ELR (cell line): ENCODE data around the gene NFKBIE.

Experiments used
- DNase-seq: peaks from one replicate; pipeline ENCODE4 v3.0.0-alpha.2; 2015; ENCODE audit warnings: low read depth

NFKBIE gene

DNA sequence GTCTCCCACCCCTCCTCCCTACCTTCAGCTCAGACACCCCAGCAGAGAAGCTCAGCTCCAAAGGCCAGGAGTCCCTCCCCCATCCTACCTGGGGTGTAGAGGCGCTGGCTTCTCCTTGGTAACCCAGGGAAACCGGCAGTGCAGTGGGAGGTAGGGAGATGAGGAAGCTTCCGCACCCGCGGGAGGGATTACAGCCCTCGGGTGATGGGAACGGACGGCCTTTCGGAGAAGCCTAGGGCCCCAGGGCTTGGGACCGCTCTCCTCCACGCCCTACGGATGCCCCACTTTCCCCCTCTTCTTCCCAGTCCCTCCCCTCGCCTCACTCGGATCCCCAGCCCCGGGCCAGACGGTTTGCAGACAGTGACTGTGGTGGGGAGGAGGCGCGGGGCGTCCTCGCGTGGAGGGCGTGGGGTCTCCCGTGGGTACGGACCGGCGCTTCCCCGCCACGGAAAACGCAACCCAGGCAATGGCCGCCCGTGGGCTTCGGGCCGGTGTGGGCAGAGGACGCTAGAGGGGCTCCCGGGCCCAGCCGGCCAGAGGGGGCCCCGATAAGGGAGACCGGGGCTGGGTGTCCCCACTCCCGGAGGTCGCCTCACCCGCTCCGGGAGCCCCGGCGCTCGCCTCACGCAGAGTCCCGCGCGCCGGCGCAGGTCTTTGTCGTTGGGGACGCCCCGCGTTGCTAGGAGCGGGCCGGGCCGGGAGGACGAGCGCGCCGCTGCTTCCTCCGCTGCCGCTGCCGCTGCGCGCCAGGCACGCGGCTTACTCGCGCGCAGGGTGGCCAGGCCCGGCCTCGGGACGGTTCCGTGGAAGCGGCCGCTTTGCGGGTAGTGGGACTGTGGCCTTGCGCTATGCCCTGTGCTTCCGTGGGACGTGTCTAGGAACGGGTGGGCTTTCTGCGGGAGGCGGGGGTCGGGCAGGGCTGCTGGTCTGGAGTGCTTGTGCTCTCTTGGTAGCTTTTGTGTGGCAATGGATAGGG is 32.0 kb upstream of the NFKBIE start:
- DNase-seq, result peak; percentile 43

- no peak for DNase-seq
Observed at GRCh38 chr6:44294832-44295791, 29.8 kb upstream of the NFKBIE start.

DNA sequence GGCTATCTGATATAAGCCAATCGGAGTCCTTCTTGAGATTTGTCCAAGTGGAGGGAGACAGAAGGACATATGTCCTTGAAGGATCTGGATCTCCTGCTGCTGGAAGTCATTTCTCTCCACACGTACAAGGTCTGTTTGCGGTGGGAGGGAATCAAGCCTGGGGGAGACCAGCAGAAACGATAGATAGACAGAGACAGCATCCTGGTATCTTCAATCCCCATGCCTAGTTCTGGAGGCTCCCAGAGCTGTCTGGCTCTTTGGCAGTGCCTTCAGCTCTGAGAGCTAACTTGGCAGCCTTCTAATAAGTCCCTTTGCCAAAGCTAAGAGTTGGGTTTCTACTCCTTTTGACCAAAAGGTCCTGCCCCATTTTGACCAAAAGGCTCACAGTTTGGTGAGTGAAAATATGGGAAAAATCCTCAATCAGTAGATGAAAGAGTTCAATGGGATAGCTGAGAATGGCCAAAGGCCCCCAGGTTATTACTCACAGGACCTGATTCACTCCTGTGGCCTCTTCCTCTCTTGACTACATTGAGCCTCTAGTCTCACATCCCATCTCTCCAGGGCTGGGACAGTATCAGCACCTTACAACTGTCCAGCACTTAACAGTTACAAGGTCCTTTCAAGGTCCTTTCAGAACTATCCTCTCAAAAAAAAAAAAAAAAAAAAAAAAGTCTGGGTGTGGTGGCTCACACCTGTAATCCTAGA is 27.5 kb upstream of the NFKBIE start:
- DNase-seq, result peak; percentile 69

DNA sequence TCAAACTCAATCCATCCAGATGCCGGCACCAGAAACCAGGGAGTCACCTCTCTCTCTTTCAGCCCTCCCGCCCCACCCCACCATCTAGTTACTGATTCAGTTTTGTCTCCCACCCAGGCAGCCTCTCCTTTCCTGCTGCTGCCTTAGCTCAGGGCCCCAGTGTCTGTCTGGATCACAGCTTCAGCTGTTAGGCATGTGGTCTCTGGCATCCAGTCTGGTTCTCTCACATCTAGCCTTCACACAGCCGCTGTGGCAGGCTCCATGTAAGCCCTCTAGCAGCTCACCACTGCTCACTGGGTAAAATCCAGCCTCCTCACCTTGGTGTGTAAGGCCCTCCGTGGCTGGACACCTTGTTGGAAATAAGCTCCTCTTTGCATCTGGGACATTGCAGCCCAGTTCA is 26.5 kb upstream of the NFKBIE start:
- no peak for DNase-seq

DNA sequence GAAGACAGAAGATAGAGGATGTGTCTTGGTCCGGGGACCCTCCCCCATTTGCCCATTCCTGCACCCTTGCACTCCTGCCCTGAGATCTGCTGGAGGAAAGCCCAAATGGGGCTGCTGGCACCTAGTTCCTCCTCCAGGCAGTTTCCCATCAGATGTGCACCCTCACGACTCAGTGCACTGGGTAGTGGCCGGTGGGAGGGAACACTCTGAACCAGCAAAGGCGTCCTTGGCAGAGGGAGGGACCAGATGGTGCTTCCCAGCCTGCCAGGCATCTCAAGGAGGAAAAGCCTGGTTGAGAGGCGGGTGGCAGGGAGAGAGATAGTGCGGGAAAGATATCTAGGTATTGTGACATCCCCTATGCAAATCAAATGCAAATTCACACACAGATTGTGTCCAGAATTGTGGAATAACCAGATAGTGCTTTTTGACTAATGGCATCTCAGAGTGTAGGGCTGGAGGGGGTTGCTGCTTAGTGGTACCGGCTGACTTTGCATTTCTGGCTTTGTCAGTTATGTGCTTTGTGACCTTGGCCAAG is 24.4 kb upstream of the NFKBIE start:
- no peak for DNase-seq

- DNase-seq, result no peak
Observed at GRCh38 chr6:44286747-44287146, 21.4 kb upstream of the NFKBIE start.

- no peak for DNase-seq
Observed at GRCh38 chr6:44286285-44286565, 20.9 kb upstream of the NFKBIE start.

GRCh38 chr6:44285552-44286284 is 20.4 kb upstream of the NFKBIE start:
- peak; percentile 40 for DNase-seq

DNA sequence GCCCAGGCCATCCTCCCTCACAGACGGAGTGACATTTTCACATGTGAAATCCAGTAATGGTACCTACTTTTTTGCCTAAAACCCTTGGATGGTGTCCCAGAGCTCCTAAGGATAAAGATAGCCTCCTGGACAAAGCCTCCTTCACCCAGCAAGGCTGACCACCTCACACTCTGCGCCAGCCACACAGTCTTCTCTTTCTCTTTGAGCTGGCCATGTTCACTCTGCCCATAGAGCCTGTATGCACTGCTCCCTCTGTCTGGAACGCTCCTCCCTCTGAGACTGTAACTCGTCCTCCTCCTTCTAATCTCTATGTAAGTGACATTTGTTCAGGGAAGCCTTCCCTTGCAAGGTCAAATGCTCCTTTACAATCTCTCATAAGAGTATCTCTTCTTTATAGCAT is 19.5 kb upstream of the NFKBIE start:
- DNase-seq, result no peak

DNA sequence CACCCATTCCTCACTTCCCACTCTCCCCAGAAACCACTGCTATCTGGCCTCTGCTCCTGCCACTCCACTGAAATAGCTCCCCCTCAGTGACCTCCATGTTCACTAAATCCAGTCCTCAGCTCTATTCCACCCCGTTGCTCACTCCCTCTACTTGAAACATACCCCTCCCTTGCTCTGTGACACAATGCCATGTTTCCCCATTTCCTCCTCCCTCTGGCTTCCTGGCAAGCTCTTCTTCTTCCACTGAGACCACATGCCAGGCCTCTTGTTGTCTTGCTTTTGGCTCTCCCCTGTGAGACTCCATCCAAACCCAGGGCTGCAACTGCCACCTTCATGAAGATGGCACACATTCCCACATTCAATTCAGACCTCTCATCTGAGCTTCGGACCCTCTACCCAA is 18.8 kb upstream of the NFKBIE start:
- DNase-seq, result no peak

DNA sequence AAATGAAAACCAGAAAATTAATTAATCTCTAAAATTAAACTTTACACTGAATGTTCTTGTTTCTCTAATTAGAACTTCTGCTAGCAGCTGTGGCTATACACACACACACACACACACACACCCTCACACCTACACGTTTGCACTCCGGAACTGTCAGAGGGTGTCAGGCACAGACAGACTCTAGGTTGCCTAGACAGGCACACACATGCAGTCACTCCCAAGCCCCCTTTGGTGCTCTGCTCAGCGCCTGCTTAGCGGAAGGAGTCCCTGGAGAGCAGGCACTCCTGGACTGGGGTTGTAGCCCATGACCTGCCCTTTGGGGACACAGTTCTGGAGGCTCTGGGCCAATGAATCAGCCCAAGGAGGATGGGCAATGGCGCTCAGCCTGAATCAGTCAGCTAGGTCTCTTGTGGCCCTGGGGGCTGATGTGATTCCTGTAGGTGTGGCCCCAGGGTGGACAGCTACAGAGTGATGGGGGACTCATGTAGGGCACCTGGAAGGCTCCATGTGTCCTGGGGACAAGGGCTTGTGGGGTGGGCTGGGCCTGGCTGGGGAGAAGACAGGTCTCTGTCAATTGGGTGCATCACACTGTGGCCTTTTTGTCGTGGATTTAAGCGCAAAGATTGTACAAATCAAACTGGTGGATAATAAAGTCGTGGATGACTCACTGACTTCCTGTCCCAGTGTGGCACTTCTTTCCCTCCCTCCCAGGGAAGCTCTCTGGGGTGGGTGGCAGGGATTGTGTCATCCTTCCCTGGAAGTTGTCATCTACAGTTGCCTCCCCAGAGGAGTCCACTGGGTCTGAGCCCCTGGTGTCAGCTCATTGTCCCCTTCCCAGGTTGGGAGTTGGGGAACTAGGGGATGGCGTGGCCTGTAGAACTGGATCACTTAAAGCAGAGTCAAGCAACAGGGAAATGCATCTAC is 13.7 kb upstream of the NFKBIE start:
- peak; percentile 48 for DNase-seq

DNA sequence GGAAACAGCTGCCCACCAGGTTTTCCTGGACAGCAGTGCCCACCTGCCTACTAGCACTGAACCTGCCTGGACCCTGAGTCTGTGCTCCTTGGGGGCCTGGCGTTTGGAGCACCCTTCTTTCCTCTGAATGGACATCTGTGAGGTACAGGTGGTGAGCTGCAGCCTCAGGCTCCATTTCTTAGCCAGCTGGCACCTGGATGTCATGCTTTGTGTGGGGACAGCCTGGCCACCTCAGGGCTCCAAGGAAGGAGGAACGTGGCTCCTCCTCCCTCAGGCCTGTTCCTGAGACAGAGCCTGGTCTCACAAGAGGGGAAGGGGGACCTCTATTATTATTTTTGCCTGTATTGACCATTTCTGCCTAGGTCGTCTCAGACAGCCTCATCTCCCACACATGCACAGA is 13.0 kb upstream of the NFKBIE start:
- DNase-seq, result no peak

DNA sequence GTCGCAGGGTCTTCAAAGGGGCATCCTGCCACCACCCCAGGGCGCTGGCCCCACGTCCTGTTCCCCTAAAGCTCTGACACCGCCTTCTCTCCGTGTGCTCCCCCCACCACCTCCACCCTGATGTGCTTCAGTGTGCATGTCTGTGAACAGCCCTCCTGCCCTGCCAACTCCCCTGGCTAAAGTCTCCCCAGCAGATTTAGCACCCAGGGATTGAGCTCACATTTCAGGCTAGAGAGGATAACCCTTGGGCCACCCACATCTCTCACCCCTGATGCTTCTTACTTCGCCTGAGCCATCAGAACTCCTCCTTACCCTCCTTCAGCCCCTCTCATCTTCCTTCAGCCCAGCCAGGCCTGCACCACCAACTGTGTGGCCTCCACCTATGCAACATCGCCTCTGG is 12.4 kb upstream of the NFKBIE start:
- DNase-seq, result no peak

DNA sequence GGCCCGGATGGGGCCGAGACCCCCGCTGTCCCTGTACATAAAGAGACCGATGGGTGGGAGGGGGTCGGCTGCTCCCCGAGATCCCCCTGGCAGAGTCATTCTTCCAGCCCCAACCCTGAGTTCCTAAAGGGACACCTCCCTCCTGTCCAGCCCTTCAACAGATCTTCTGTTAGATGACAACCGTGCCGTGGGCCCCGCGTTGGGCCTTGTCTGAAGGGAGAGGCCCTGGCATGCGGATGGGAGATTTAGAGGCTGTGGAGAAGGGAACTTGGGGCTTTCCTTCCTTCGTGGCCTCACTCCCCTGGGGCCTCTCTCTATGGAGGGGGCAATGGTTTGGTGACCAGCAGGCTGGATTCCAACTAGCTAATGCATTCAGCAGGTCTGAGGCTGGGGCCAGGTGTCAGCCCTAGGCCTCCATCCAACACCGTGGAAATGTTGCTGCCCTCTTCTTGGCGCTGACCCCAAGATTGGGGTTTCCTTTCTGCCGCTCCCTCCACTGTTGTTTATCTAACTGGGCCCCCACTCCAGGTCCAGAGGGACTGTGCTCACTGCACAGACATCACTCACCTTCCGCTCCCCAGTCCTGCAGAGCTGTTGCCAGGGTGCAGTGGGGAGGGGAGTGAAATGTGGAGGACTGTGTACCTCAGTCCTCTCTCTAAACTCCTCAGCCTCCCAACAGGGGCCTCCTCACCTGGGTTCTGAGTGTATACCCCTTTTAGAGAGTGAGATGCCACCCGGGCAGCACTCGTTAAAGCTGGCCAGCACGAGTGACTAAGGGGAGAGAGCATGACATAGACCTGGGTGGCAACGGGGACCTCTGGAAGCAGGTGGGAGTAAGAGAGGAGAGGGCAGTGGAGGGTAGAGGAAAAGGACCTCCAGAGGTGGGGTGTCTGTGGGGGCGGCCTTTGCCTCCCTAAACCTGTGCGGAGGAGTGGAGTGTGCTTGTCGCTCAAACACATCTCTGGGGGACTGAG is 11.6 kb upstream of the NFKBIE start:
- no peak for DNase-seq

GRCh38 chr6:44275749-44276648 is 10.6 kb upstream of the NFKBIE start:
- no peak for DNase-seq

DNA sequence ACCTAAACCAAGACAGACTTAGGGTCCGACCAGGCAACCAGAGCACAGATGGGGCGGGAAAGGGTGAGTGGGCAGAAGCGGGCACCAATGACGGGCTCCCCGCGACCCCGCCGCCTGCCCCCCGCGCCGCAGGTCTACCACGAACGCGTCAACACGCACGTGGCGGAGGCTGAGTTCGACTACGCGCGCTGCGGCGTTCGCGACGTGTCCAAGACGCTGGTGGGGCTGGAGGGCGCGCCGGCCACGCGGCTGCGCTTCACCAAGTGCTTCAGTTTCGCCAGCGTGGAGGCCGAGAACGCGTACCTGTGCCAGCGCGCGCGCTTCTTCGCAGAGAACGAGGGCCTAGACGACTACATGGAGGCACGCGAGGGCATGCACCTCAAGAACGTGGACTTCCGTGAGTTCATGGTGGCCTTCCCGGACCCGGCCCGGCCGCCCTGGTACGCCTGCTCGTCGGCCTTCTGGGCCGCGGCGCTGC is 10.0 kb upstream of the NFKBIE start:
- DNase-seq, result no peak

DNA sequence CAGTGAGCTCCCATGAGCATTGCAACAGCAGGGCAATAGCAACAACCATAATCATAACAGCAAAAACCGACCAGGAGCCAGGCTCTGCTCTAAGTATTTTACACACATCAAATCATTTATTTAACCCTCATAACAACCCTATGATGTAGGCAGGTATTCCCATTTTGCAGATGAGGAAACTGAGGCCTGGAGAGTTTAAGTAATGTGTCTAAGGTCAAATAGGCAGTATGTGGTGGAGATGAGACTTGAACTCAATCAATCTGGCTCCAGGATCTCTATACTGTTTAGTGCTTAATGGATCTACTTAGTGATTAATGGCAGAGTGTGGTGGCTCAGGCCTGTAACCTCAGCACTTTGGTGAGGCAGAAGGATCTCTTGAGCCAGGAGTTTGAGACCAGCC is 8.3 kb upstream of the NFKBIE start:
- DNase-seq, result no peak

GRCh38 chr6:44272999-44273566 is 7.7 kb upstream of the NFKBIE start:
- DNase-seq, result no peak
